HG03095 (cell line): ENCODE measurements around the gene AGPAT3.
"Not testable (repeated sequence)": the region's sequence is repeated elsewhere in the genome, so short reads cannot be mapped to it uniquely, and the experiment has no call there.

Experiments
- ATAC-seq: cut with Tn5 transposase; IDR thresholded peaks from one replicate; pipeline ENCODE4 v1.9.1; 2021; ENCODE audit warnings: moderate library complexity; ENCODE audit not compliant: unreplicated experiment

Gene AGPAT3, protein sequence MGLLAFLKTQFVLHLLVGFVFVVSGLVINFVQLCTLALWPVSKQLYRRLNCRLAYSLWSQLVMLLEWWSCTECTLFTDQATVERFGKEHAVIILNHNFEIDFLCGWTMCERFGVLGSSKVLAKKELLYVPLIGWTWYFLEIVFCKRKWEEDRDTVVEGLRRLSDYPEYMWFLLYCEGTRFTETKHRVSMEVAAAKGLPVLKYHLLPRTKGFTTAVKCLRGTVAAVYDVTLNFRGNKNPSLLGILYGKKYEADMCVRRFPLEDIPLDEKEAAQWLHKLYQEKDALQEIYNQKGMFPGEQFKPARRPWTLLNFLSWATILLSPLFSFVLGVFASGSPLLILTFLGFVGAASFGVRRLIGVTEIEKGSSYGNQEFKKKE

DNA sequence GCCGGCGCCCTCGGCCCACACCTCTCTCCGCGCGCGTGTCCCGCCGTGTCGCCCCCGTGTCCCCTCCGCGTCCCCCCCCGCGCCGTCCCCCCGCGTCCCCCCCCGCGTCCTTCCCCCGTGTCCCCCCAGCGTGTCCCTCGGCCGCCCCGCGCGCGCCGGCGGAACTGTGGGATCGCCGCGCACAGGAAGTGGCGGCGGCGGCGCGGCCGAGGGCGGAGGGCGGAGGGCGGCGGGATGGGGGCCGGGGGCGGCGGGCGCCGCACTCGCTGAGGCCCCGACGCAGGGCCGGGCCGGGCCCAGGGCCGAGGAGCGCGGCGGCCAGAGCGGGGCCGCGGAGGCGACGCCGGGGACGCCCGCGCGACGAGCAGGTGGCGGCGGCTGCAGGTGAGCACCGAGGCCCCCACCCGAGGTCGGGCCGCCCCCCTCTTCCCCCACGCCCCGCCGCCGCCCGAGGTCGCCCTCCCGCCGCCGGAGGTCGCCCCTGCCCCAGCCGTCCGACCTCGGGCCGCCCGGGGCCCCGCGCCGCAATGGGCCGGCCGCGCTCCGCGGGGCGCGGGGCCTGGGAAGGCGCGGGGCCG is at the start of gene AGPAT3:
Gene AGPAT3, plus strand, starts transcription at position 262 of the 578 bp plus-strand sequence. CDS start 94,459 bp downstream, outside the sequence.
- ATAC-seq, result no peak

DNA sequence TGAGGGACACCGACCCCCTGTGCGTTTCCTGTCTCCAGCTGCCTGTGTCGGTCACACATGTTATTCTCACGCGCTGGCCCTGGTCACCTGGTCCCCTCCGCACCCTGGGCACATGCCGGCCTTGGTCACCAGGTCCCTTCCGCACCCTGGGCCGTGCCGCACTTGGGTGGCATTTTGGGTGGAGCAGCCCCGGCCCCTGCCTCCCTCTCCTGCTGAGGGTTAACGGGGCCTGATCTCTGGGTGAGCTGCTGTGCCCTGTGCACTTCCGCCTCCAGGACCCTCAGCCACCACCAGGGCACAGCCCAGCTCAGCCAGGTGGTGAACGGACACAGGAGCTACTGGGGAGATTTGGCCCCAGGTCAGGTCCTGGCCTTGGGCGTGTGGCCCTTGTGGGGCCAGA is 49.0 kb upstream of the AGPAT3 start:
- ATAC-seq, result no peak

DNA sequence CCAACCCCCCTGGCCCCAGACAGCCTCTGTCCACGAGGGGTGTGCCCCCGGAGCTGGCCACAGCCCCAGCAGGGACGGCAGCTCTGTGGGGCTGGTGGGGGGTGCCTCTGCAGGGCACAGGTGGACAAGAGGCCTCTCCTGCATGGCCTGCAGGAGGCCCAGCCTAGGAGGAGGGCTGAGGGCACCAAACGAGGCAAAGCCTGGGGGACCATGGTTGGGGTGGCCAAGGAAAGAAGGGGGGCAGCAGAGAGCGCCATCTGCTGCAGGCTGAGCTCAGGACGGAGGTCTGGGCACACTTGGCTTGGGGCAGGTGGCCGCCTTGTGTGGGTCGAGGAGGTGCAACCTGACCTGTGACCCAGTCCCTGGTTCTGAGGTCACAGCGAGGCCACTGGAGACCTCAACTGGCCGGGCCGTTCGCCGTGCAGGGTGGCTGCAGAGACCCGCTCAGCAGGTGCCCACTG is 48.4 kb upstream of the AGPAT3 start:
- ATAC-seq, result no peak

DNA sequence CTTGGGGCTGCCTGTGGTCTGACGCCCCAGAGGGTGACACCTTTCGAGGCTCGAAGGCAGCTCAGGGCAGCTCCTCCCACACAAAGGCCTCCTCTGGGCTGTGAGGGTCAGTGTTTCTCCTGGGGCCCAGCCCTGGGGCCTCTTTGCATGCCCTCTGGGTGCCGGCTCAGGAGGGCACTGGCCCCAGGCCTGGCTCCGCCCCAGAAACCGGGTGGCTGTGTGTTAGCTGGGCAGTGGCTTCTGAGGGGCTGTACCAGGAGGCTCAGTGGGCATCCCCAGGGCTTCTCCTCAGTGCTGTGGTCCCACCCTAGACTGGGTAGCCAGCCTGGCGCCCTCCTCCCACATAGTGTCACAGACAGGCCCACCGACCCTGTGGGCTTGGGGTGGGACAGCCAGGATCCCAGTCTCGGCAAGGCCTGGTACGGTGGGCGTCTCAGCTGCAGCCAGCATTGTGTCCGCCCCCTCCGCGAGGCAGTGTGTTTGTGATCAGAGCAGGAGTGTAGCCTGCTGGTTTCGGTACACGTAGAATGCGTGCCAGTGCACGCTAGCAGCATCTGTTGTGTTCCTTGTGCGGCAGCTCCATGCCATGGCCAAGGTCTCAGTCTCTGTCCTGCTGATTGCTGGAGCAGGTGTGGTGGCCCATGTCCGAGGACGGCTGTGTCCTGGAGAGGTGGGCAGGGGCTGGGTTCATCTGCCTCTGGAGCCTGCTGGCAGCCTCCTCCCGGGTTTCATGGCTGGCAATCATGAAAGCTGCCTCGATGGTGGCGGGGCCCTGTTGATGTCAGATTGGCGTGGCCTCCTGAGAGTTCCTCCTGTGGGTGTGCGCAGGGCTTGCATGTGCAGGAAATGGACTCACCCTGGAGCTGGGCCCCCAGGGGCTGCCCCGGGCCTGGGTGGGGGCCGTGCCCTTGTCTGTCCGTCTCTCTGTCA is 47.6 kb upstream of the AGPAT3 start:
- ATAC-seq, result no peak

DNA sequence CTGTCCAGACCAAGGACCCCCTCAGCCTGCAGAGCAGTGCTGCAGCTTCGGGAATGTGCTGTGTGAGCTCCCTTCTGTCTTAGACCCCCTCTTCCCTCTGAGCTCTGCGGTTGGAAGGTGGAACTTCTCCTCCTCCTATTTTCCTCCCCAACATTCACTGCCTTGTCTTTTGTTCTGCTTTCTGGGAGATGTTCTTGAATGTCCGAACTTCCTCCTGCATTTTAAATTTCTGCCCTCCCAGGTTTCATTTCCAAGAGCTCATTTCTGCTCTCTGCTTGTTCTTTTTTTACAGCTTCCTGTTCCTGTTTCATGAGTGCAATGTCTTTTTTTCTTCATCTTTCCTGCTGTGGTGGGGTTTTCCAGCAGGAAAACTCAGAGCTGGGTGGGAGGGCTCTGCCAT is 46.3 kb upstream of the AGPAT3 start:
- no peak for ATAC-seq

DNA sequence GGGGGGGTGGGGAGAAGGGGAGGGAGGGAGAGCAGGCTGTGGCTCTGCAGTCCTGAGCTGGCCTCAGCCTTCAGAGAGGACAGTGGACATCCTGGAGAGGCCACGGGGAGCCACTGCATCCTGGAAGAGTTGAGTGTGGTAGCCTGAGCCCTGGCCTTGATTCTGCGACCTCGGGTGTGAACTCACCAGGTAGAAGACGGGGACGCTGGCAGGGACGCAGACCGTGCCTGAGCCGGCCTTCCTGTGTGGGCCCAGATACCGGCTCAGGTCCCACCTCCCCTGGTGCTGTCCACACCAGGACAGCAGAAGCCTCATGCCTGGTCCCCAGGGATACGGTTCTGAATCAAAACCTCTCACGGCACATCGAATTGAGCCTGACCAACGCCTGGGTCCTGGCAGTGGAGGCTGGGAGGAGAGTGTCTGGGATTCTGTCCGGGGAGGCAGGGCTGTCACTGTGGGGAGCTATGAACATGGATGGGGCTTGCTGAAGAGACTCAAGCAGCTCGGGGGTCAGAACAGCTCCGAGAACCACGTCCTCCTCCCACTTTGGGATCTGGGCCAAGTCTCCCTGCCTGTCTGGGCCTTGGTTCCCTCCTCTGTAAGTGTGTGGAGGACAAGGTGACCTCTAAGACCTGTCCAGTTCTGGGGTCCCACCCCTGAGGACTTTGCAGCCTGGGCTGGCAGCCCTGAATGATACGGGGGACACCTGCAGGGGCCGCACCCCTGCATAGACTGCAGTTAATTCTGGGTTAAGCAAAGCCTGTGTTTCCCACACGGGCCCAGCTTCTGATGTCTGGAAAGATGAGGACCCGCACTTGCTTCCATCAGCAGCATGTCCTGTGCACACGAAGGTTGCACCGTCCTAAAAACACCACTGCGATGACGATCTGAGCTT is 45.3 kb upstream of the AGPAT3 start:
- no peak for ATAC-seq

DNA sequence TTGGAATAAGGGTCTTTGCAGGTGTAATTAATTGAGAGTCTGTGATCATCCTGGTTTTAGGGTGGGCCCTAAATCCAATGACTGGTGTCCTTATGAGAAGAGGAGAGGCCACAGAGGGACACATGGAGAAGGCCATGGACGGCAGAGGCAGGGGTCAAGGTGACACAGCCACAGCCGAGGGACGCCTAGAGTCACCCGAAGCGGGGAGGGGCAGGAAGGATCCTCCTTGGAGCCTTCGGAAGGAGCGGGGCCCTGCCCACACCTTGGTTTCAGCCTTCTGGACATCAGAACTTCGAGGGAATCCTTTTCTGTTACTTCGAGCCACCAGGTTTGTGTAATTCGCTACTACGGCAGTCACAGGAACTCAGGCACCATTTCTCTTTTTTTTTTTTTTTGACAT is 44.6 kb upstream of the AGPAT3 start:
- no peak for ATAC-seq

DNA sequence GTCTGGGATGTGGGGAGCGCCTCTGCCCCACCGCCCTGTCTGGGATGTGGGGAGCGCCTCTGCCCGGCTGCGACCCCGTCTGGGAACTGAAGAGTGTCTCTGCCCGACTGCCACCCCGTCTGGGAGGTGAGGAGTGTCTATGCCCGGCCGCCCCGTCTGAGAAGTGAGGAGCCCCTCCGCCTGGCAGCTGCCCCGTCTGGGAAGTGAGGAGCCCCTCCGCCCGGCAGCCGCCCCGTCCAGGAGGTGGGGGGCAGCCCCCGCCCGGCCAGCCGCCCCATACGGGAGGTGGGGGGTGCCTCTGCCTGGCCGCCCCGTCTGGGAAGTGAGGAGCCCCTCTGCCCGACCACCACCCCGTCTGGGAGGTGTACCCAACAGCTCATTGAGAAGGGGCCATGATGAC is 42.9 kb upstream of the AGPAT3 start:
- ATAC-seq, result not testable (repeated sequence)

DNA sequence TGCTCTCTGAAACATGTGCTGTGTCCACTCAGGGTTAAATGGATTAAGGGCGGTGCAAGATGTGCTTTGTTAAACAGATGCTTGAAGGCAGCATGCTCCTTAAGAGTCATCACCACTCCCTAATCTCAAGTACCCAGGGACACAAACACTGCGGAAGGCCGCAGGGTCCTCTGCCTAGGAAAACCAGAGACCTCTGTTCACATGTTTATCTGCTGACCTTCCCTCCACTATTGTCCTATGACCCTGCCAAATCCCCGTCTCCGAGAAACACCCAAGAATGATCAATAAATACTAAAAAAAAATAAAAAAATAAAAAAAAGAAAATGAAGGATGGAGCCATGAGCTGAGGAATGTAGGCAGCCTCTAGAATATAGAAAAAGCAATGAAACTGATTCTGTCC is 42.3 kb upstream of the AGPAT3 start:
- not testable (repeated sequence) for ATAC-seq

DNA sequence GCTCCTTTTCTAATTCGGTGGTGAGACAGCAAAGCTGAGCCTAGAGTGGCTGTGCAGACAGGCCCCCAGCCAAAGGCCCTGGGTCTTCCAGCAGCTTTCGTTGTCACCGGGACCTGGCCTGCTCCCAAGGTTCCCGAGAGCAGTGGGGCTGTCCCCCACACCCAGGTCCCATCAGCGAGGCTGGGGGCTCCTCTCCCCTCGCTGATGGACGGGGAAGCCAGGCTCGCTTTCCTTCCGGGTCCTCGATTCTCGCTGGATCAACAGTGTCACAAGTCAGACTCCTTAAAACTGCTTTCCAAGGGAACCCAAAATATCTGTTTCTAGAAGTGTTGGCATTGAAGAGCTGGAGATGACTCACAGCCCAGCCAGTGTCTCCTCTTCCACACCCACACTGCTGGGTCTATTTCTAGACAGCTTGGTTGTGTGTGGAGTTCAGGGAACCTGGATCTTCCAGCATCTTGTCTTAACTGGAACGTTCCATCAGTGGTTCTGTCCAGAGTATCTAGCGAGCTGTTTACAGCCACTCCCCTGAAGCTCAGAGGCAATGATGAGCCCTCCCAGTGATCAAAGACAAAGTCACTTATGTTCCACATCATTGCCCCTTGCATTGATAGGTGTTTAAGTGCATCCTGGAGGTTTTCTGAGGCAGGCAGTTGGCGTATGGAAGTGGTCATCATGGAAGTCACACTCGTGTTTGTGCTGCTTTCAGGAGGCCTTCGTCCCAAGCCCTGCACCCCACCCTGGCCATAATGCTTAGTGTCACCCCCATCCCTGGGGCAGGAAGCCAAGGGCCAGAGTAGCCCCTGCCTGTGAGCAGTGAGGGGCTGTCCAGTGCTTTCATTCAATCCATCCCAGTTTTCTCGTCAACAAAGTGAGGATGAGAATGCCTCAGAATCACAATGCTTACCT is 40.4 kb upstream of the AGPAT3 start:
- no peak for ATAC-seq

DNA sequence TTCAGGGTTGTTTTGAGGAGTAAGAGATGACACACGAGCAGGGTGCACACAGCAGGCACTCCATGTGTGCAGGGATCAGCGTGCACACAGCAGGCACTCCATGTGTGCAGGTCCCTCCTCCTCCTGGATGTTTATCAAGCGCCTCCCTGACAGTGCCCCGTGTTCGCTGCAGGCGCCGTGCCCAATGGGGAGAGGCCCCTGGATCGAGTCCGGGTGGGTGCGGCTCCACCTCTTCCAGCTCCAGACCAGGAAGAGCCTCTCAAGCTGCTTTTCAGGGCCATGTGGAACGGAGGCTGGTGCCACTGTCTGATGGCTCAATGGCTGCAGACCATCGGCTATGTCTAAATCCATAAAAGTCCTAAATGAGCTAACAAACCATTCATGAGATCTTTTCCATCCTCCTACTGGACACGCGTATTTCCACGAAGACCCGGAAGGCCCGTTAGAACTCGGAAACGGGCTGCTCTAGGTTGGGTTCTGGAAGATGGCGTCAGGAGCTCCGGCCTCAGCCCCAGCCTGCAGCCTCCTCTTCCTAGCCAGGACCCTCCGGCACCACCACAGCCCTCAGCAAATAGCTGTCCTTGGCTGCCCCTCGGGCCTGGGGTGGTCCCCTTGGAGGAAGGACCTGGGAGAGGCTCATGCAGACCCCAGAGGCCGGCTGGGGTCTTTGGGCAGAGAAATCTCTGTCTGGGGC is 39.6 kb upstream of the AGPAT3 start:
- ATAC-seq, result no peak

DNA sequence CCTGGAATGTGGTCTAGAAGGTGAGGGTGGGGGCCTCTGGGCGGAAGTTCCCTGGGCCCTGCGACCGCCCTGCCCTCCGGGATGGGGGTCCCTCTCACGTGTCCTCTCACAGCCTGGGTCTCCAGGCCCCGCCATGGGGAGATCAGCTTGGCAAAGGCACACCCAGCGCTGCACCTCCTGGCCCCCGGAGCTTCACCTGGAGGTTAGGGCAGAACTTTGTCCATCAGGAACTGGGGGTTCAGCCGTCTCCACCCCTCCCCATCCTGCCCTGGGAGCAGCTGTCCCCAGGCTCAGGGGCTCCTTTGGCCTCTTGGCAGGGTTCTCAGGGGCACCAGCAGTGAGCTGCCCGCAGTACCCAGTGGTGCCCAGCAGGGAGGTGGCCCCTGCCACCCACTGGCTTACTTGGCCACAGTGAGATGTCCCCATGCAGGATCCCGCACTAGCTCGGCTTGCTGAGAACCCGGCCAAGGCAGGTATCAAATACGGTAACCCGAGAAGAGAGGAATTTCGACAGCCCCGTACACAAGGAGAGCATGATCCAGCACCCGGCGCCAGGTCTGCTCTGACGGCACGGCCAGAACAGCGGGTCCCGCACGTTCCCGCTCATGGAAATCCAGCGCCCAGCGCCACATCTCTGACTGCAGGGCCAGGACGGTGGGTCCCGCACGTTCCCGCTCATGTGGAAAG is 38.9 kb upstream of the AGPAT3 start:
- no peak for ATAC-seq

DNA sequence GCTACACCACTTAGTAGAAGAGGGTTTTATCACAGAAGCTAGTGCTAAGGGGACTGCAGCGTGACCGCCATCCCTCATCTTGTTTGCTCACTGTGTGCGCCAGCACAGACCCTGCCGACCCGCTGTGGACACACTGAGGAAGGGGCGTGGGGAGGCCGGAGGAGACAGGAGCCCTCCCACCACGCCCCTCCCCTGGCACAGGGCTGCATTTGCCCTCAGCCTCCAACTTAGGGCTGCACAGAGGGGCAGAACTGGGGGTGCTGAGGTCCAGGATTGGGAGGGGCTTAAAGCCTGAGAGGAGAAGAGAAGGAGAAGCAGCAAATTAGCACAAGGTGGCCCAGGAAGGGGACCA is 38.4 kb upstream of the AGPAT3 start:
- no peak for ATAC-seq

DNA sequence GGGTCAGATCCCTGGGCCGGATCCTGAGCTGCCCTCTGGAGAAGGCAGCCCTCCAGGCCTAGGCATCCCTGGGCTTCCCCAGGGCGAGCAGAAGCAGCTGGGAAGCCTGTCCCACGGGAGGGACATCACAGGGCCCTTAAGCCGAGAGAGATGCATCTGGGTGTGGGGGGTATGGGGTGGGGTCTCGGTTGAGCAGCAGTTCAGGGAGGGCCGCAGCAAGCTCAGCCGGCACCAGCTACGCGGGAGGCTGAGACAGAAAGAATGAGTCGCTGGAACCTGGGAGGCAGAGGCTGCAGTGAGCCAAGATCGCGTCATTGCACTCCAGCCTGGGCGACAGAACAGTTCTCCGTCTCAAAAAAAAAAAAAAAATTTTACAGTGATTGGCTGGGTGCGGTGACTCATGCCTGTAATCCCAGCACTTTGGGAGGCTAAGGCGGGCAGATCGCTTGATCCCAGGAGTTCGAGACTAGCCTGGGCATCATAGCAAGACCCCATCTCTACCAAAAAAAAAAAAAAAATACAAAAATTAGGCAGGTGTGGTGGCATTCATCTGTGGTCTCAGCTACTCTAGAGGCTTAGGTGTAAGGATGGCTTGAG is 37.9 kb upstream of the AGPAT3 start:
- no peak for ATAC-seq

DNA sequence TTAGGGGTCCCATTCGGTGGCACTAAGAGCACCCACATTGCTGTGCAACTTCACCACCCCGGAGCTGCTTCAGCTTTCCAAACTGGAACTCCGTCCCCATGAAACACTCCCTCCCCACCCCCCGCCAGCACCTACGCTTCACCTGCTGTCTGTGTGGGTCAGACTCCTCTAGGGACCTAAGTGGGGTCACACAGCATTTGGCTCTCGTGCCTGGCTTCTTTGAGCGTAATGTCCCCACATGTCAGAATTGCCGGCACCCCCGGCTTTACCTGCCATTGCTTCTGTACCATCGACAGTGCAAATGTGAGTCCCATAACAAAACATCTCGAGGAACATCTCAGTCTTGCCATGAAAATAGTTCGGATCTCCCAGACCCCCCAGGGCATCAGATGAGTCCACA is 35.9 kb upstream of the AGPAT3 start:
- ATAC-seq, result no peak

DNA sequence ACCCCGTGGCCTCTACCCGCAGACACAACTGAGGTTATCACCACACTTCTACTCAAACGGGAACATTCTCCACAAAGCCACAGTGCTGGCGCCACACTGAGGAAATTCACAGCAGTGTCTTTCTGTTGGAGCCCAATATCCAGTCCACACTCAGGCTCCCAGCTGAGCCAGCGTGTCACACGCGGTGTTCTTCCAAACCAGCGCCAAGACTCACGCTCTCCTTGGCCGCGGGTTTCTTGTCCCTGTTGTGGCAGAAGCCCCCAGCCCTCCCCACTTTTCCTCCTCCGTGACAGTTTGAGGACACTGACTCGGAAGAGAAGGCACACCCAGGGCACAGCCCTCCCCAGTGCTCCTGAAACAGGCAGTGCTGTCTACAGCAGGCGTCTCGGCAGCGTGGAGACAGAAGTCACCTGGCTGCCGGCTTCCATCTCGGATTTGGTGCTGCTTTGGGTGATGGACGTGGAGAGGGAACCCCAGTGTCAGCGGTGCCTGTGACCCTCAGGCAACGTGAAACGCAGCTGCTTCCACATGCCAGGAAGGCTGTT is 35.4 kb upstream of the AGPAT3 start:
- ATAC-seq, result no peak

DNA sequence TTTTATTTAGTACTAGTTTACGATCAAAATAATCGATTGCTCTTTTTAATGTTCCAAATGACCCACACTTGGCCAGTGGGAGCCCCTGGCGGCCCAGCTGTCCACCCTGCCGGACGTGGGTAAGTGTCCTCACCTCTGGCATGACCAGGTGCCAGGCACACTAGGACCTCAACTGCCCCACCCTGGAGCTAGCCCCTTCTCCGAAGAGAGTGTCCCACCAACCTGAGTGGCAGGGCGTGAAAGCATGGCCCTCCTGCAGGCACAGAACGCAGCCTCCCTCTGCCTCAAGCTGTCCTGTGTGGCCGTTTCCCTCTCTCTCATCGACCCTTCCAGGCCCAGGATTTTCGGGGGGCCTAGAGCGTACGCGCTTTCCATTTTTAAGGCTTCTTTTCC is 32.9 kb upstream of the AGPAT3 start:
- ATAC-seq, result no peak

DNA sequence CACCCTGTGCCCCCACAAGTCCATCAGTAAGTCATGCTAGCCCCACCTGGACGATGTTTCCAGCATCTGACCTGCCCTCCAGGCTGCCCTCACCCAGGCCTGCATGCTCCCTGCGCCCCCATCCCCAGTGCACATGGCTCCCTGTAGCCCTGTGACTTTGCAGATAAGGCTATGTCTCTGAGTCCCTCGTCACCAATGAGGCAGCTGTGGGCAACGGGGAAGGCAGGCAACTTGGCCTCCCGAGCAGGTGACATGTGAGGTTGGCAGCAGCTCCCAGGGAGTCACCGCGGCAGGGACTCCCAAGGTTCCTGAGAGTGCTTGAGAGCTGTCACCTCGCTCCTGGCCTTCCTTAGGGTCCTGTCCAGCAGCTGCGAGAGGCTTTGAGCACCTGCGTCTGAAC is 32.4 kb upstream of the AGPAT3 start:
- no peak for ATAC-seq
